ENCODE results near the gene CYBC1.

The CYBC1 gene

DNA sequence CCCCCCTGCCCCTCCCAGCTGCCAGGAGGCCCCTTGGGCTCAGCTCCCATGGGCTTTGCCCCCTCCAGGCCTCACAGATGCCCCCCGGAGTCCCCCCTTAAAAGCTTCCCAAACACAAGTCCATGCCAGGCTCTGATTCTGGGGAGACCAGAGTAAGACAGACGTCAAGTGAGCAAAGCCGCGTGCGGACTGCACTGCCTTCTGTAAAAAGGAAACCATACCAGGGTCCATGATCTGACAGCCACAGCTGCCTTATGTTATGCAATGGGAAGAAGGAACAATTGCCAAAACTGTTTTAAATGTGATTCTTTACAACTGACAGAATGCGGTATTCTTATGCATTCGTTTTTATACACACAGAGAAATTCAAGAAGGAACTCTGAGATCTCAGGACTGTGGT is 50.3 kb downstream of the CYBC1 start:
- Histone ChIP-seq H3K4me1 (ENCODE audit: low read length) (peaks cover 34% of the 10 kb centered on the region), H3K9me2 (replicated peaks; ENCODE audit: insufficient read depth, low read length) (no peaks in the 10 kb centered on the region), H3K36me3 (replicated peaks; ENCODE audit: insufficient read depth, low read length) (no peaks in the 10 kb centered on the region), H3K27ac (ENCODE audit: low read length) (no peak overlapping the region), H2AFZ (ENCODE audit: low read length) (no peak overlapping the region), H3K9ac (ENCODE audit: low read length) (no peak overlapping the region), H3F3A (ENCODE audit: insufficient read depth, low read length) (peaks cover 25% of the 10 kb centered on the region), H4K20me1 (ENCODE audit: insufficient read depth, low read length) (no peaks in the 10 kb centered on the region), H3K9me3 (replicated peaks; ENCODE audit: insufficient read depth, low read length) (no peaks in the 10 kb centered on the region), H3K79me2 (ENCODE audit: low read length) (no peaks in the 10 kb centered on the region), H3K4me2 (ENCODE audit: low read depth, low read length) (no peak overlapping the region), H3K27me3 (replicated peaks; ENCODE audit: insufficient read depth, low read length) (no peaks in the 10 kb centered on the region), H3K4me3 (ENCODE audit: low read length) (no peak overlapping the region)
- TF ChIP-seq, protein P1, sequence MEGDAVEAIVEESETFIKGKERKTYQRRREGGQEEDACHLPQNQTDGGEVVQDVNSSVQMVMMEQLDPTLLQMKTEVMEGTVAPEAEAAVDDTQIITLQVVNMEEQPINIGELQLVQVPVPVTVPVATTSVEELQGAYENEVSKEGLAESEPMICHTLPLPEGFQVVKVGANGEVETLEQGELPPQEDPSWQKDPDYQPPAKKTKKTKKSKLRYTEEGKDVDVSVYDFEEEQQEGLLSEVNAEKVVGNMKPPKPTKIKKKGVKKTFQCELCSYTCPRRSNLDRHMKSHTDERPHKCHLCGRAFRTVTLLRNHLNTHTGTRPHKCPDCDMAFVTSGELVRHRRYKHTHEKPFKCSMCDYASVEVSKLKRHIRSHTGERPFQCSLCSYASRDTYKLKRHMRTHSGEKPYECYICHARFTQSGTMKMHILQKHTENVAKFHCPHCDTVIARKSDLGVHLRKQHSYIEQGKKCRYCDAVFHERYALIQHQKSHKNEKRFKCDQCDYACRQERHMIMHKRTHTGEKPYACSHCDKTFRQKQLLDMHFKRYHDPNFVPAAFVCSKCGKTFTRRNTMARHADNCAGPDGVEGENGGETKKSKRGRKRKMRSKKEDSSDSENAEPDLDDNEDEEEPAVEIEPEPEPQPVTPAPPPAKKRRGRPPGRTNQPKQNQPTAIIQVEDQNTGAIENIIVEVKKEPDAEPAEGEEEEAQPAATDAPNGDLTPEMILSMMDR (IDR thresholded peaks at IDR 0.05; ENCODE audit: low read length) = no peak
- TF ChIP-seq EZH2phosphoT487 (IDR thresholded peaks at IDR 0.05; ENCODE audit: low read length) (no peak), EZH2 (optimal IDR thresholded peaks at IDR 0.05; ENCODE audit: low read depth, low read length) (no peak)
- DNase-seq = no peak

DNA sequence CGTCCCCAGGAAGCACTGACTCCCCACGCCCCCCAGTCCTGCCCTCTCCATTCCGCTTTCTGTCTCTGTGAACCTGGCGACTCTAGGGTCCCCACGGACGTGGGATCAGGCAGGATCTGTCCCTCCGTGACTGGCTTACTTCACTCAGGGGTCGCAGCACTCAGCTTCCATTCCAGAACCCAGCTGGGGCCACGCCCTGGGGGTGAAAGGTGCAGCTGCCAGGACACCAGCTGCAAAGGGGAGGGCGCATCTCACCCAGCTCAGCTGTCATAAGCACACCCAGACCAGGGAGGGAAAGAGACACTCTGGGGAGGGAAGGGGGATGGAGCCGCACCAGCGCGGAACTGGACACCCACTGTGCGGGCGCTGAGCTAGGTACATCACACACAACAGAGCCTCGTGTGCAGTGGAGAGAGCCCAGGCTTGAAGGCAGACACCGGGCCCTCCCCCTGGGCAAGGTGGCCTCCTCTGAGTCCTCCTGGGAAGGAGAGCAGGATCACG is 50.9 kb downstream of the CYBC1 start:
- H3K36me3 ChIP-seq (replicated peaks; ENCODE audit: insufficient read depth, low read length) = no peaks in the 10 kb centered on the region
- no peak overlapping the region for H2AFZ ChIP-seq (ENCODE audit: low read length)
- no peaks in the 10 kb centered on the region for H3K27me3 ChIP-seq (replicated peaks; ENCODE audit: insufficient read depth, low read length)
- no peaks in the 10 kb centered on the region for H3K79me2 ChIP-seq (ENCODE audit: low read length)
- H3K9me3 ChIP-seq (replicated peaks; ENCODE audit: insufficient read depth, low read length) = no peaks in the 10 kb centered on the region
- no peak overlapping the region for H3K9ac ChIP-seq (ENCODE audit: low read length)
- H3K4me2 ChIP-seq (ENCODE audit: low read depth, low read length) = no peak overlapping the region
- H3K4me1 ChIP-seq (ENCODE audit: low read length) = peaks cover 34% of the 10 kb centered on the region
- no peak for DNase-seq
- H3K27ac ChIP-seq (ENCODE audit: low read length) = no peak overlapping the region
- H3K9me2 ChIP-seq (replicated peaks; ENCODE audit: insufficient read depth, low read length) = no peaks in the 10 kb centered on the region
- TF ChIP-seq EZH2 (optimal IDR thresholded peaks at IDR 0.05; ENCODE audit: low read depth, low read length) = no peak
- no peak for TF ChIP-seq EZH2phosphoT487 (IDR thresholded peaks at IDR 0.05; ENCODE audit: low read length)
- TF ChIP-seq, protein P1 (IDR thresholded peaks at IDR 0.05; ENCODE audit: low read length) = no peak
- H3K4me3 ChIP-seq (ENCODE audit: low read length) = no peak overlapping the region
- H4K20me1 ChIP-seq (ENCODE audit: insufficient read depth, low read length) = no peaks in the 10 kb centered on the region
- peaks cover 25% of the 10 kb centered on the region for H3F3A ChIP-seq (ENCODE audit: insufficient read depth, low read length)

DNA sequence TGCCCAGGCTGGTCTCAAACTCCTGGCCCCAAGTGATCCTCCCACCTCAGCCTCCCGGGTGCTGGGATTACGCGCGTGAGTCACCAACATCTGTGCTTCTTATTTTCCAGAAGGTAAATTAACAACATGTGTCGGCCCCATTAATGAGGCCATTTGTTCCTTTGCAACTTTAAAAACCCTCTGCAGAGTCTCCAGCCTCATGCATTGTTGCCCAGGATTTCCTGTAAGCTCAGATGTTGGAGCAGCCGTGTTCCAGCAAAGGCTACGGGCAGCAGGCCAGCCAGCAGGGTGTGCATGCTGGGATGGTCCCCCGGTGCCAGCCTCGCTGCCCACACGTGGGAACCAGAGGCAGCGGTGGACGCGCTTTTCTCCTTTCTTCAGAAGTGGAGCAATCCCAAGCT is 51.5 kb downstream of the CYBC1 start:
- Histone ChIP-seq H3K4me1 (ENCODE audit: low read length) (peaks cover 29% of the 10 kb centered on the region), H3K4me3 (ENCODE audit: low read length) (no peak overlapping the region), H3K36me3 (replicated peaks; ENCODE audit: insufficient read depth, low read length) (no peaks in the 10 kb centered on the region), H3F3A (ENCODE audit: insufficient read depth, low read length) (peaks cover 20% of the 10 kb centered on the region), H3K4me2 (ENCODE audit: low read depth, low read length) (no peak overlapping the region), H4K20me1 (ENCODE audit: insufficient read depth, low read length) (no peaks in the 10 kb centered on the region), H3K9ac (ENCODE audit: low read length) (no peak overlapping the region), H3K79me2 (ENCODE audit: low read length) (no peaks in the 10 kb centered on the region), H3K27me3 (replicated peaks; ENCODE audit: insufficient read depth, low read length) (no peaks in the 10 kb centered on the region), H3K9me3 (replicated peaks; ENCODE audit: insufficient read depth, low read length) (no peaks in the 10 kb centered on the region), H3K9me2 (replicated peaks; ENCODE audit: insufficient read depth, low read length) (no peaks in the 10 kb centered on the region), H2AFZ (ENCODE audit: low read length) (no peak overlapping the region), H3K27ac (ENCODE audit: low read length) (no peak overlapping the region)
- TF ChIP-seq, protein P1 (IDR thresholded peaks at IDR 0.05; ENCODE audit: low read length) = no peak
- TF ChIP-seq EZH2phosphoT487 (IDR thresholded peaks at IDR 0.05; ENCODE audit: low read length) (no peak), EZH2 (optimal IDR thresholded peaks at IDR 0.05; ENCODE audit: low read depth, low read length) (no peak)
- DNase-seq = no peak

Measured in MM.1S (cell line).